Measurements from ENCODE around the gene AMN1. TPM values are rescaled to one million over a fixed set of nuclear protein-coding genes. Genes with fewer than 3 reads are reported as not detected.

The AMN1 gene
- total RNA-seq, 1 experiment from 2014 or later, result 9.6 TPM

DNA sequence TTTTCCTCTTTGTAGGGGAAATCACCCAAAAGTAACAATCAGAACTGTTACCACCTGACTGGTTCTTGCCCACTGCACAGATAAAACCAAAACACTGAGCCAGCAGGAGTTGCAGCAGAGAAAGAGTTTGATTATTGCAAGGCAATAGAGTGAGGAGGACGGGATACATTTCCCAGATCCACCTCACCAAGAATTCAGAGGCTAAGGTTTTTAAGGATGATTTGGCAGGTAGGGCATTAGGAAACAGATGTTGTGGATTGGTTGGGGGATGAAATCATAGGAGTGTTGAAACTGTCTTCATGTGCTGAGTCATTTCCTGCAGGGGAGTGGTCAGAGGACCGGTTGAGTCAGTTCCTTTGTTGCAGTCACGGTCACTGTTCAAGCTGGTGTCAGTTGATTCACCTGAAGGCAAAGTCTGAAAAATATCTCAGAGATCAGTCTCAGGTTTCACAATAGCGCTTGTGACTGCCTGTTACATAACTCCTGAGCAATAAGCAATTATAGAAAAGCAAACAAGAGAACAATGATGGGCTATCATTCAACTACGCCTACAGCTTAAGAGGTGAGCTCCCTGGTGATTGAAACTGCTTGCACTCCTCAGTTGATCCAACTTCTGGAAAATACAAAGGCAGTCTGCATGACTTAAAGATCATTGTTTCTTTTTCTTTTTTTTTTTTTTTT is 20.3 kb upstream of the AMN1 start:
- no peak overlapping the region for H3K56ac ChIP-seq (ENCODE audit: insufficient read length, low read depth, low read length)
- peak; percentile 95 for DNase-seq
- no peak overlapping the region for H2AK5ac ChIP-seq (ENCODE audit: insufficient read length, low read length)
- peaks cover 10 to 13% of the 10 kb centered on the region in 2 experiments; a peak in 4 of 5 replicates for H3K9me3 Mint-ChIP-seq
- H3K27ac ChIP-seq (ENCODE audit: insufficient read length, low read depth, low read length), result peak overlapping the region; percentile 87
- H3K27me3 ChIP-seq (ENCODE audit: insufficient read depth, low read length), result no peaks in the 10 kb centered on the region
- H3K4me2 ChIP-seq (ENCODE audit: insufficient read depth, insufficient read length, low read length), result peak overlapping the region; percentile 13
- no peak overlapping the region for H4K8ac ChIP-seq (replicated peaks; ENCODE audit: insufficient read length, low read depth, low read length)
- H2BK20ac ChIP-seq (ENCODE audit: low read depth, low read length, poor library complexity, severe bottlenecking), result no peak overlapping the region
- peak overlapping the region; percentile 65 for H3K18ac ChIP-seq (ENCODE audit: insufficient read length, low read depth, low read length)
- H3T11ph ChIP-seq (ENCODE audit: low read length), result no peak overlapping the region
- TF ChIP-seq, protein P1, sequence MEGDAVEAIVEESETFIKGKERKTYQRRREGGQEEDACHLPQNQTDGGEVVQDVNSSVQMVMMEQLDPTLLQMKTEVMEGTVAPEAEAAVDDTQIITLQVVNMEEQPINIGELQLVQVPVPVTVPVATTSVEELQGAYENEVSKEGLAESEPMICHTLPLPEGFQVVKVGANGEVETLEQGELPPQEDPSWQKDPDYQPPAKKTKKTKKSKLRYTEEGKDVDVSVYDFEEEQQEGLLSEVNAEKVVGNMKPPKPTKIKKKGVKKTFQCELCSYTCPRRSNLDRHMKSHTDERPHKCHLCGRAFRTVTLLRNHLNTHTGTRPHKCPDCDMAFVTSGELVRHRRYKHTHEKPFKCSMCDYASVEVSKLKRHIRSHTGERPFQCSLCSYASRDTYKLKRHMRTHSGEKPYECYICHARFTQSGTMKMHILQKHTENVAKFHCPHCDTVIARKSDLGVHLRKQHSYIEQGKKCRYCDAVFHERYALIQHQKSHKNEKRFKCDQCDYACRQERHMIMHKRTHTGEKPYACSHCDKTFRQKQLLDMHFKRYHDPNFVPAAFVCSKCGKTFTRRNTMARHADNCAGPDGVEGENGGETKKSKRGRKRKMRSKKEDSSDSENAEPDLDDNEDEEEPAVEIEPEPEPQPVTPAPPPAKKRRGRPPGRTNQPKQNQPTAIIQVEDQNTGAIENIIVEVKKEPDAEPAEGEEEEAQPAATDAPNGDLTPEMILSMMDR (conservative IDR thresholded peaks at IDR 0.05), result no peak
- no peaks in the 10 kb centered on the region for H4K20me1 ChIP-seq (ENCODE audit: control insufficient read depth, insufficient read depth, insufficient read length)
- peak overlapping the region; percentile 71 for H2AFZ ChIP-seq (ENCODE audit: low read length)
- H3K4ac ChIP-seq (ENCODE audit: low read depth, low read length), result no peak overlapping the region
- H3K4me1 Mint-ChIP-seq, result peaks cover 29 to 30% of the 10 kb centered on the region in 2 experiments
- H2BK15ac ChIP-seq (ENCODE audit: low read depth, low read length), result no peak overlapping the region
- no peak overlapping the region for H3K14ac ChIP-seq (ENCODE audit: insufficient read depth, low read length)
- no peak overlapping the region for H2BK120ac ChIP-seq (ENCODE audit: low read depth, low read length, poor library complexity, severe bottlenecking)
- no peaks in the 10 kb centered on the region for H3K79me1 ChIP-seq (ENCODE audit: insufficient read depth, low read depth, low read length, poor library complexity, severe bottlenecking)
- peak overlapping the region in 2 of 3 experiments; percentile 76 to 98; a peak in 5 of 7 replicates for H3K27ac Mint-ChIP-seq
- no peaks in the 10 kb centered on the region for H3K23me2 ChIP-seq (ENCODE audit: insufficient read length, low read depth, low read length, poor library complexity, severe bottlenecking)
- H4K5ac ChIP-seq (ENCODE audit: insufficient read length, low read depth, low read length), result no peak overlapping the region
- no peak overlapping the region for H2BK5ac ChIP-seq (ENCODE audit: insufficient read length, low read length)
- no peak overlapping the region for H4K91ac ChIP-seq (ENCODE audit: insufficient read length, low read depth, low read length)
- no peaks in the 10 kb centered on the region for H3K9me3 ChIP-seq (ENCODE audit: control insufficient read depth, low read depth, low read length)
- peaks cover 0 to 7% (median 7%) of the 10 kb centered on the region in 3 experiments; a peak in 5 of 7 replicates for H3K36me3 Mint-ChIP-seq (ENCODE audit: insufficient read depth in 1 of 3, low read depth in 3 of 3)
- no peak overlapping the region for H2BK12ac ChIP-seq (ENCODE audit: insufficient read length, low read depth, low read length)
- H3K9ac ChIP-seq (ENCODE audit: extremely low read depth, insufficient read length, low read length), result no peak overlapping the region
- H3K79me2 ChIP-seq (ENCODE audit: insufficient read depth, low read length), result no peaks in the 10 kb centered on the region
- H3K27me3 Mint-ChIP-seq (ENCODE audit: low read depth), result no peaks in the 10 kb centered on the region
- H3K4me1 ChIP-seq (ENCODE audit: insufficient read depth, low read length), result peaks cover 5% of the 10 kb centered on the region; the same call in 1 of the 2 replicates
- WGBS (ENCODE audit: extremely low coverage, insufficient read length, low lambda C conversion rate), result no CpG with 5 or more reads among the region's 5 CpGs
- no peak overlapping the region for H3K23ac ChIP-seq (ENCODE audit: insufficient read length, low read depth, low read length)
- no peak overlapping the region; a peak in 1 of 5 replicates for H3K4me3 Mint-ChIP-seq

Data from H9 (cell line).